Measurements from ENCODE around the gene OR51G2. TPM values are rescaled to one million over a fixed set of nuclear protein-coding genes. Genes with fewer than 3 reads are reported as not detected.

OR51G2 gene
- total RNA-seq, 1 experiment from 2014 or later = not detected

GRCh38 chr11:4916581-4916980, 2.6 kb downstream of the OR51G2 start:
- no peak overlapping the region for H3K4me3 ChIP-seq (ENCODE audit: low read length)
- BruUV-seq (replicated peaks) = no TSS peak
- no peaks in the 10 kb centered on the region for H3F3A ChIP-seq (ENCODE audit: low read length, unreplicated experiment)
- H3K36me3 ChIP-seq (ENCODE audit: low read depth, low read length) = no peaks in the 10 kb centered on the region
- no peaks in the 10 kb centered on the region for H4K20me1 ChIP-seq (ENCODE audit: low read length)
- H3K9ac ChIP-seq (ENCODE audit: low read length) = no peak overlapping the region
- no peak for TF ChIP-seq CTCF (conservative IDR thresholded peaks at IDR 0.05; ENCODE audit: low read depth, low read length)
- TF ChIP-seq EZH2 (IDR thresholded peaks at IDR 0.05; ENCODE audit: low read length, unreplicated experiment) = no peak
- no peak for TF ChIP-seq EZH2phosphoT487 (IDR thresholded peaks at IDR 0.05; ENCODE audit: borderline replicate concordance, low read length)
- H3K4me2 ChIP-seq (ENCODE audit: low read length) = no peak overlapping the region
- POLR2A ChIA-PET (ENCODE audit: unreplicated experiment) = no interaction called here
- no peaks in the 10 kb centered on the region for H3K9me2 ChIP-seq (replicated peaks; ENCODE audit: low read length)
- H3K4me1 ChIP-seq (ENCODE audit: insufficient read depth, low read length) = no peaks in the 10 kb centered on the region
- H3K27ac ChIP-seq (ENCODE audit: low read length) = no peak overlapping the region
- H3K9me3 ChIP-seq (ENCODE audit: low read length) = no peaks in the 10 kb centered on the region
- no peaks in the 10 kb centered on the region for H3K79me2 ChIP-seq (ENCODE audit: low read length)
- H3K27me3 ChIP-seq (ENCODE audit: low read length) = no peaks in the 10 kb centered on the region
- ATAC-seq = no peak
- DNase-seq = no peak
- CTCF ChIA-PET = no interaction called here
- no peak overlapping the region for H2AFZ ChIP-seq (ENCODE audit: low read length)
- intact Hi-C loops (cut with micrococcal nuclease) = no loop called here

GRCh38 chr11:4903484-4903883, 15.7 kb downstream of the OR51G2 start, which contains the start of gene OR51A7:
TSS of gene OR51A7 (plus strand) at chr11:4903783. CDS start at chr11:4907370, 3,587 bp downstream.
- TF ChIP-seq CTCF (conservative IDR thresholded peaks at IDR 0.05; ENCODE audit: low read depth, low read length) = no peak
- TF ChIP-seq EZH2 (IDR thresholded peaks at IDR 0.05; ENCODE audit: low read length, unreplicated experiment) = no peak
- no peak for TF ChIP-seq EZH2phosphoT487 (IDR thresholded peaks at IDR 0.05; ENCODE audit: borderline replicate concordance, low read length)
- H3K36me3 ChIP-seq (ENCODE audit: low read depth, low read length) = no peaks in the 10 kb centered on the region
- no peak within 1 kb of the TSS for H3K4me3 ChIP-seq (ENCODE audit: low read length)
- ChIA-PET POLR2A (ENCODE audit: unreplicated experiment) (no interaction called here), CTCF (no interaction called here)
- no peaks in the 10 kb centered on the region for H3K4me1 ChIP-seq (ENCODE audit: insufficient read depth, low read length)
- H3K9ac ChIP-seq (ENCODE audit: low read length) = no peak within 1 kb of the TSS
- H3K27ac ChIP-seq (ENCODE audit: low read length) = no peak within 1 kb of the TSS
- intact Hi-C loops (cut with micrococcal nuclease) = no loop called here
- no peaks in the 10 kb centered on the region for H3K9me2 ChIP-seq (replicated peaks; ENCODE audit: low read length)
- ATAC-seq = no peak
- no peak within 1 kb of the TSS for H3K4me2 ChIP-seq (ENCODE audit: low read length)
- DNase-seq = no peak
- no peak within 1 kb of the TSS for H2AFZ ChIP-seq (ENCODE audit: low read length)
- no peaks in the 10 kb centered on the region for H3F3A ChIP-seq (ENCODE audit: low read length, unreplicated experiment)
- no TSS peak for BruUV-seq (replicated peaks)
- no peaks in the 10 kb centered on the region for H4K20me1 ChIP-seq (ENCODE audit: low read length)
- H3K27me3 ChIP-seq (ENCODE audit: low read length) = no peaks in the 10 kb centered on the region
- no peaks in the 10 kb centered on the region for H3K79me2 ChIP-seq (ENCODE audit: low read length)
- no peaks in the 10 kb centered on the region for H3K9me3 ChIP-seq (ENCODE audit: low read length)

GRCh38 chr11:4891996-4892640, 27.0 kb downstream of the OR51G2 start:
- Histone ChIP-seq H3K27ac (ENCODE audit: low read length) (no peak overlapping the region), H2AFZ (ENCODE audit: low read length) (no peak overlapping the region), H3K4me1 (ENCODE audit: insufficient read depth, low read length) (peaks cover 6% of the 10 kb centered on the region; the same call in 1 of the 2 replicates), H4K20me1 (ENCODE audit: low read length) (no peaks in the 10 kb centered on the region), H3K4me2 (ENCODE audit: low read length) (no peak overlapping the region), H3K4me3 (ENCODE audit: low read length) (no peak overlapping the region), H3K36me3 (ENCODE audit: low read depth, low read length) (no peaks in the 10 kb centered on the region), H3K9me3 (ENCODE audit: low read length) (no peaks in the 10 kb centered on the region), H3F3A (ENCODE audit: low read length, unreplicated experiment) (no peaks in the 10 kb centered on the region), H3K9me2 (replicated peaks; ENCODE audit: low read length) (no peaks in the 10 kb centered on the region), H3K9ac (ENCODE audit: low read length) (no peak overlapping the region), H3K27me3 (ENCODE audit: low read length) (peaks cover 4% of the 10 kb centered on the region; the same call in 1 of the 2 replicates), H3K79me2 (ENCODE audit: low read length) (no peaks in the 10 kb centered on the region)
- no TSS peak for BruUV-seq (replicated peaks)
- DNase-seq (peak; percentile 80), ATAC-seq (peak; percentile 48; the same call in 1 of the 2 replicates)
- CTCF ChIA-PET = no interaction called here
- POLR2A ChIA-PET (ENCODE audit: unreplicated experiment) = no interaction called here
- TF ChIP-seq EZH2phosphoT487 (IDR thresholded peaks at IDR 0.05; ENCODE audit: borderline replicate concordance, low read length) = no peak
- no peak for TF ChIP-seq EZH2 (IDR thresholded peaks at IDR 0.05; ENCODE audit: low read length, unreplicated experiment)
- no peak for TF ChIP-seq CTCF (conservative IDR thresholded peaks at IDR 0.05; ENCODE audit: low read depth, low read length)
- intact Hi-C loops (cut with micrococcal nuclease) = no loop called here

All from PC-3 (cell line).